Pancreas (tissue), 10 donors: ENCODE results near the gene SERPINB13. TPM values are rescaled to one million over a fixed set of nuclear protein-coding genes. Genes with fewer than 3 reads are reported as not detected.

ENCODE experiments used
- ATAC-seq, 4 donors: fragments of 200-7000 bp; cut with Tn5 transposase; one replicate each; pipeline versions ENCODE4 v1.8.0 to v1.9.1; 2020; ENCODE audit warnings: mild to moderate bottlenecking in 4 of 4, moderate library complexity in 4 of 4
- DNase-seq, 6 donors: peaks; one replicate each; pipeline ENCODE4 v3.0.0-alpha.2; 2020
- FAIRE-seq: peaks from 2 replicates; lab custom pipeline; 2012; peaks lifted over from hg19 to GRCh38; lab: Jason Lieb, UNC
- H3K27ac ChIP-seq, 4 donors: fragments of 200-600 bp; sonication (generic); 1 replicate in 3 of 4; 2 replicates in 1 of 4; pipeline versions ENCODE4 v1.5.0 to v1.8.0; 2020
- H3K27me3 ChIP-seq, 4 donors: fragments of 200-600 bp; one replicate each; pipeline ENCODE4 v1.8.0; 2021
- H3K36me3 ChIP-seq, 3 donors: fragments of 200-600 bp; sonication (generic) in 1 of 3; one replicate each; pipeline versions ENCODE4 v1.5.0 to v1.8.0; 2020 to 2021
- H3K4me1 ChIP-seq, 3 donors: fragments of 200-600 bp; one replicate each; pipeline ENCODE4 v1.8.0; 2021
- H3K4me3 ChIP-seq, 4 donors: fragments of 200-600 bp; sonication (generic) in 2 of 4; one replicate each; pipeline versions ENCODE4 v1.5.0 to v1.8.0; 2020 to 2021
- H3K9me3 ChIP-seq, 4 donors: fragments of 200-600 bp; one replicate each; pipeline ENCODE4 v1.8.0; 2021
- CTCF ChIP-seq, 4 donors: fragments of 200-600 bp; sonication (generic) in 3 of 4; IDR thresholded peaks; one replicate each; pipeline versions ENCODE4 v1.5.0 to v1.8.0; 2021; ENCODE audit warnings: antibody characterized with exemption in 4 of 4
- WGBS, 2 donors: extraction: QIAGEN DNeasy Blood & Tissue Kit; methylation state at CpG; one replicate each; pipeline ENCODE4 v1.1.7; 2013; 5-methylcytosine and 5-hydroxymethylcytosine counted together
- intact Hi-C, 3 donors: fragments of 100-400 bp; cut with DNase I; formaldehyde crosslinking; loops; one replicate each; pipeline versions ENCODE4 v1.11.1 to v1.14.2; 2022
- polyA plus RNA-seq, 2 donors: library from polyadenylated mRNA; stranded (reverse); fragments of 200-250 nt; gene quantifications; one replicate each; pipeline ENCODE4 v1.2.3, GENCODE V29; 2013
- total RNA-seq, 6 donors: library from RNA; stranded (reverse); fragmentation: NEBNext Ultra II Directional in 4 of 6; extraction: Animal tissue kit (Norgen Biotek cat#: 25700) in 4 of 6; gene quantifications; one replicate each; pipeline versions ENCODE4 v1.2.1 to v1.2.4, GENCODE V29; 2021 to 2023
- donor health status: healthy with polysubstance abuse.
- donor health status: DM: no; HTN: no; CAD: no; lungs with moderate emphysema.
- donor health status: DM: no; HTN: no; CAD: no.
- donor health status: control.
- donor health status: control.
- donor health status: Bipolar disorder and iron deficiency.
- donor health status: DM: yes; HTN: yes; CAD: no.
- donor health status: DM: no; HTN: no; CAD: no.
- donor health status: DM: no; HTN: no; CAD: no.
- donor health status: DM: yes; HTN: yes; CAD: no.

Gene SERPINB13
- total and polyA plus RNA-seq, 8 donors: not detected

- FAIRE-seq (no peak), DNase-seq (no peak), ATAC-seq (no peak)
- H3K36me3 ChIP-seq: no peaks in the 10 kb centered on the region
- TF ChIP-seq CTCF (IDR thresholded peaks at IDR 0.05): no peak
- H3K9me3 ChIP-seq: no peaks in the 10 kb centered on the region
- WGBS, 2 donors: 81 to 87% methylated on average over 9 of the region's 9 CpGs
- no peaks in the 10 kb centered on the region for H3K4me1 ChIP-seq
- no peak overlapping the region for H3K27ac ChIP-seq
- no peaks in the 10 kb centered on the region for H3K27me3 ChIP-seq
- intact Hi-C loops: no loop called here
- no peak overlapping the region for H3K4me3 ChIP-seq
Measured at GRCh38 chr18:63559567-63560491, 27.3 kb upstream of the SERPINB13 start.

- Histone ChIP-seq H3K27ac (no peak overlapping the region), H3K27me3 (no peaks in the 10 kb centered on the region), H3K36me3 (no peaks in the 10 kb centered on the region), H3K4me3 (no peak overlapping the region), H3K9me3 (no peaks in the 10 kb centered on the region), H3K4me1 (no peaks in the 10 kb centered on the region)
- no peak for DNase-seq
- intact Hi-C loops: no loop called here
- TF ChIP-seq CTCF (IDR thresholded peaks at IDR 0.05): no peak
- no peak for FAIRE-seq
- ATAC-seq: no peak
- WGBS, 2 donors: 89 to 91% methylated on average over 4 of the region's 4 CpGs
Measured at GRCh38 chr18:63562284-63562683, 24.9 kb upstream of the SERPINB13 start.

GRCh38 chr18:63564021-63564420 lies 23.1 kb upstream of the SERPINB13 start:
- Histone ChIP-seq H3K4me3 (no peak overlapping the region), H3K27me3 (no peaks in the 10 kb centered on the region), H3K9me3 (no peaks in the 10 kb centered on the region), H3K27ac (no peak overlapping the region), H3K4me1 (no peaks in the 10 kb centered on the region), H3K36me3 (no peaks in the 10 kb centered on the region)
- FAIRE-seq (no peak), ATAC-seq (no peak), DNase-seq (no peak)
- TF ChIP-seq CTCF (IDR thresholded peaks at IDR 0.05): no peak
- intact Hi-C loops: no loop called here
- 82 to 90% methylated on average over 4 of the region's 4 CpGs for WGBS, 2 donors

GRCh38 chr18:63564561-63564960 lies 22.6 kb upstream of the SERPINB13 start:
- Histone ChIP-seq H3K4me3 (no peak overlapping the region), H3K27ac (no peak overlapping the region), H3K36me3 (no peaks in the 10 kb centered on the region), H3K4me1 (no peaks in the 10 kb centered on the region), H3K27me3 (no peaks in the 10 kb centered on the region), H3K9me3 (no peaks in the 10 kb centered on the region)
- DNase-seq: no peak
- FAIRE-seq: no peak
- 74 to 82% methylated on average over 1 of the region's 1 CpG for WGBS, 2 donors
- intact Hi-C loops: no loop called here
- no peak for ATAC-seq
- no peak for TF ChIP-seq CTCF (IDR thresholded peaks at IDR 0.05)

- no peak for TF ChIP-seq CTCF (IDR thresholded peaks at IDR 0.05)
- intact Hi-C loops: no loop called here
- Histone ChIP-seq H3K27me3 (no peaks in the 10 kb centered on the region), H3K4me3 (no peak overlapping the region), H3K9me3 (no peaks in the 10 kb centered on the region), H3K4me1 (no peaks in the 10 kb centered on the region), H3K27ac (no peak overlapping the region), H3K36me3 (no peaks in the 10 kb centered on the region)
- FAIRE-seq (no peak), ATAC-seq (no peak), DNase-seq (no peak)
- whole genome bisulfite sequencing, 2 donors: 69 to 79% methylated on average over 5 of the region's 5 CpGs
Measured at GRCh38 chr18:63567276-63567675, 19.9 kb upstream of the SERPINB13 start.
